Urothelium cell line (cell line): Measurements from ENCODE around the gene VHLL.

Experiments used
- DNase-seq: peaks from one replicate; pipeline ENCODE4 v3.0.0; 2011; ENCODE audit warnings: low spot score, mixed read lengths
- FAIRE-seq: peaks from 2 replicates; lab custom pipeline; 2011; peaks lifted over from hg19 to GRCh38; lab: Jason Lieb, UNC

Gene VHLL

GRCh38 chr1:156291226-156292061, 7.7 kb downstream of the VHLL start:
- no peak for DNase-seq
- no peak for FAIRE-seq

DNA sequence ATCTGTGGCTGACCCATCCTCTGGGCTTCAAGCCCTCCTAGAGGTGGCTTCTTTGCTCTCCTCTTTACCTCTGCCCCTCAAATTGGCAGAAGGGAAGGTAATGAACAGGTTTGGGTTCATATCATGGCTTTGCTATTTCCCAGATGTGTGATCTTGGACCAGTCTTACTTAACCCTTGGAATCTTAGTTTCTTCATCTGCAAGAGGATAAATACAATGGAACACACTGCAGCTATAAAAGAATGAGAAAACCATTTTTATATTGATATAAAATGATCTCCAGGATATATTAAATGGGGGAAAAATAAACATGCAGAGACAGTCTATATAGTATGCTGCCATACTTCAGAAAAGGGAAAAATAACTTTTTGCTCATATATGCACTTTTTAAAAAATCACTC, 9.2 kb downstream of the VHLL start:
- DNase-seq = no peak
- no peak for FAIRE-seq

GRCh38 chr1:156286061-156286460, 13.0 kb downstream of the VHLL start:
- DNase-seq (no peak), FAIRE-seq (no peak)

DNA sequence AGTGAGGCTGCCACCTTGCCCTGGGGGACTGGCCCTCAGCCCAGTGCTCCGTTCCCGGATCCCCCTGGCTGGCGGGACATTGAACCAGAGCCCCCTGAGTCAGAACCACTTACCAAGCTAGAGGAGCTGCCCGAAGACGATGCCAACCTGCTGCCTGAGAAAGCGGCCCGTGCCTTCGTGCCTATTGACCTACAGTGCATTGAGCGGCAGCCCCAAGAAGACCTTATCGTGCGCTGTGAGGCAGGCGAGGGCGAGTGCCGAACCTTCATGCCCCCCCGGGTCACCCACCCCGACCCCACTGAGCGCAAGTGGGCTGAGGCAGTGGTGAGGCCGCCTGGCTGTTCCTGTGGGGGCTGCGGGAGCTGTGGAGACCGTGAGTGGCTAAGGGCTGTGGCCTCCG, 13.7 kb downstream of the VHLL start:
- FAIRE-seq = no peak
- no peak for DNase-seq

DNA sequence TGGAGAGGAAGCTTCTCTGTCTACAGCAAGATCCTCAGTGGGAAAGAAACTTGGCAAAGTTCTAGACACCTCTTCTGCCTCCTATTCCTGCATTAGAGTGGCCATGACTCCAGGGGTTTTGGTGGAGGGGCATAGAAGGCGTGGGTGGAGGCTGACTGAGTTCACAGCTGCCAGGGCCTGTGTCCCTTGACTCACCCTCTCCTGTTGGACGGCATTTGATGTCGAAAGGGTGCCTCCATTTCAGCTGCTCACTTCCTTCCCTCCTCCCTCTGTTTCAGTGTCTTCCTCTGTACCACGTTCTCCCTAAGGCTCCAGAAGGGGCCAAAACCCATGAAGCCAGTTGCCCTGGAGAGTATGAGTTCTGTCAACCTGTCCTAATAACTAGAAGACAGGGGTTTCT, 14.3 kb downstream of the VHLL start:
- no peak for DNase-seq
- FAIRE-seq = no peak

GRCh38 chr1:156284112-156284511, 15.0 kb downstream of the VHLL start, which contains the start of gene TMEM79:
Gene TMEM79 (plus strand): TSS chr1:156284325. CDS start chr1:156285227, 902 bp downstream.
- DNase-seq = no peak

GRCh38 chr1:156283521-156283920, 15.6 kb downstream of the VHLL start:
- FAIRE-seq (no peak), DNase-seq (no peak)

More at GRCh38 chr1:156284112-156284511, 15.0 kb downstream of the VHLL start, which contains the start of gene TMEM79:
- FAIRE-seq = no peak

- peak; percentile 91 for FAIRE-seq
- peak; percentile 99 for DNase-seq
These were observed 16.5 kb downstream of the VHLL start, which contains the start of gene SMG5 for GRCh38 chr1:156282479-156283222. Gene SMG5 (minus strand): TSS chr1:156282825. CDS start chr1:156282680, 145 bp downstream.

DNA sequence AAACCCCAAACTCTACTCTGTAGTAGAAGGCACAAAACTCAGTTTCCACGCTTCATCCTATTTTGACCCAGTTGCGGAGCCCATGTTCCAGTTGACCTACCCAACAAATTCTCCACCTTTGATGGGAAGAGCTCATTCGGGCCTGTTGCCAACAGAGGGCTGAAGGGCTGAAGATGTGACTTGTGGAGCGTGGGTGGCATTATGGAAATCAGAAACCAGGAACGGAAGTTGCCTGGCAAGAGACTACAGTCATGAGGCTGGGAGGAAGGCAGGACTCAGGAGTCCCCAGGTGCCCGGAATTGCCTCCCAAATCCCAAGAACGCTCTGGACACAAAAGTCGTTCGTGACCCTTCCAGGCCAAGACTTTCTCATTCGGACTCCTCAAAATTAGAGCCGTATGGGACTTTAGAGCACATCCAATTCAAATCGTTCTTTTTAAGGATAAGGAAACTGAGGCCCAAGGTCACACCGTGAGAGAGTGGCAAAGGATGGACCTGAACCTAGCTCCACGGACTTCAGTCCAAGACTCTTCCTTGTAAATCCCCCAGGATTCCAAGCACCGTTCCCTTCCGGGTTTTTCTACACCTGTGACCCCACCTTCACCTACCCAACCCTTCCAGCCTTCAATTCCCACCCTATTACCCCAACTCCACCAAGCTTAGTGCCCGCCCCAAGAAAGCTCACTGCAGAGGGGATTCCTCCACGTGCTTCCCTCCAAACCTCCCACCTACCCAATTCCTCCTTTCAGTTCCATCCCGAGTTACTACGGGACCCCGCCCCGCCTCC, 17.2 kb downstream of the VHLL start:
- FAIRE-seq = no peak

DNA sequence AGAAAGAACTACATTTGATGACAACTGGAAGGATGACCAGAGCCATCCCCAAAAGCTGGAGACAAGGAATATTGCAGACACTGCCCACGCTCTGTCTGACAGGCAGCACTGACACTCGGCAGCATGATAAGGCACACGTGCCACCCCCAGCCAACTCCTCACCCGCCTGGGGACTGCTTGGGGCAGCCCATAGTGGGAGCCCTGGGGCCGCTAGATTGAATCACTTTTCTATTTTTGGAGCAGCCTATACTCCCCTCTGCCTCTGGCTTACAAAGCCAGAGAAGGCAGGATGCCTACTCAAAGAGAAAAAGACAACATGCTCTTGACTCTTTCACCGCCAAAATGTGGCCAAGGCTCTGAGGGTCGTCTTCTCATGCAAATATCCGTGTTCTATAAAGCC, 17.8 kb downstream of the VHLL start:
- no peak for FAIRE-seq
- no peak for DNase-seq

More for the DNA sequence above, 17.2 kb downstream of the VHLL start:
- DNase-seq = peak; percentile 28

GRCh38 chr1:156279837-156280236, 19.3 kb downstream of the VHLL start:
- FAIRE-seq (no peak), DNase-seq (no peak)

DNA sequence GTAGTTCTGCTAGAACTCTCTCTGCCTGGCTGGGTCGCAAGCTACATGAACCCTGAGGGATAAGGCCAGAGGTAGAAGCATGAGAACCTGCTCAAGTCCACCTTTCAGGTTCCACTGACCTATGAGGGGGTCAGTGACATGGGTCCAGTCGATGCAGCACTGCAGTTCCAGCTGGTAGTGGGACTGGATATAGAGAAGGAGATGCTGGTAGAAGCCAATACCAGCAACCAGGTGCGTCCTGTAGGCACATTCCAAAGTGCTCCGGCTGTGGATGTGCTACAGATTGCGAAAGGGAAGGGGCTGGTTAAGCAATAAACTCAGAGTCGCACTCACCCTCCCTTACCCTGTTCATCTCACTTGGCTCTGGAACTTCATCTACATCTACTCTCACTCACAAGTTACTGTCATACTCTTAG, 22.1 kb downstream of the VHLL start:
- no peak for FAIRE-seq
- DNase-seq = no peak

DNA sequence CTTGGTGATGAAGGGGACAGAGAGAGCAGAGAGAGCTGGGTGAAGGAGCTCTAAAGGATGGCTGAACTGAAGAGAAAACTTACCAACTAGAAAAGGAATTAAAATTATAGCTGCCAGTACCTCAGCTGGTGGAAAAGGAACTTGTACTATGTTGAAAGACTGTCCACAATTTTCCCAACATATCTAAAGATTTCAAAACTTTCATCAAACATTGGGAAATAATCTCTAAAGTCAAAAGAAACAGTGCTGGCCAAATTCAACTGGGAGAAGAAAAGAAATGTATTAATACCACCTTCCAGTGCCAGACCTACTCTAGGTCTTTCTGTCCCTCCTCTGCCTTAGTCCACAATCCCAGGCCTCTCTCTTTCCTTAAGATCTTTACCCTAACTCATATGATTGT, 22.6 kb downstream of the VHLL start:
- FAIRE-seq = no peak
- DNase-seq = no peak

DNA sequence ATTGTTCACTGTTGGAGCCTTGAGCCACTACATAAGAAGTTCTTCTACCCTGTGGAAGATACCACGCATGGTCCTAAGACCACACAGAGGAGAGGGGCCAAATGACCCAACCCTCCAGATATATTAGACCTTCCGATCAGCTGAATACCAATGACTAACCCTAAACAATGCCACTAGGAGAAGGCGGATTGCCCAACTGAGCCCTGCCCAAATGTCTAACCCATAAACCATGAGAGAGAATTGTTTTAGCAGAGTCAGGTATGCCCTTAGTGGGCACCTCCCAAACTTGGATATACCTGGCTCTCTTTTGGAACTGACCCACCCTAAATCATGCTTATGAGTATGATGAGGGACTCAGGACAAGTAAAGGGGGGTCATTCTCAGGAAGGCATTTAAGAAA, 28.8 kb downstream of the VHLL start:
- FAIRE-seq (no peak), DNase-seq (no peak)

GRCh38 chr1:156268336-156268735, 30.8 kb downstream of the VHLL start:
- DNase-seq = no peak

DNA sequence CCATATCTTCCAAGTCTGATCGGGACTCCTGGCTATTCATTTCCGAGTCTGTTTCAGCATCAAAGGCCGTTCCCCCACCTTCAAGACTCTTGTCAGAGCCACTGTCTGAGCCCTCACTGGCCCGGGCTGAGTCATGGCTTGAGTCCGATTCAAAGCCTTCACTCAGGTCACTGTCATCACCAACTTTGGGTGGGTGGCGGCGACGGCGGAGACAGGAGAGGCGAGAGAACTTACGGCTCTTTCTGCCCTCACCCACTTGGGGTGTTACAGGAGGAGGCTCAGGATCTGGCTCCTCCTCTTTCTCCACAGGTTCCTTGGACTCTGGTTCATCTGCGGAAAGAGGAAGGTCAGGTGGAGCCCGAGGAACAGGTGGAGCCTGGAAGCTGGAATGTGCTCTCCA, 33.1 kb downstream of the VHLL start:
- no peak for DNase-seq
- no peak for FAIRE-seq

More at GRCh38 chr1:156268336-156268735, 30.8 kb downstream of the VHLL start:
- FAIRE-seq = no peak

- no peak for FAIRE-seq
- DNase-seq = no peak
These were observed 35.8 kb downstream of the VHLL start for GRCh38 chr1:156263288-156263655.

DNA sequence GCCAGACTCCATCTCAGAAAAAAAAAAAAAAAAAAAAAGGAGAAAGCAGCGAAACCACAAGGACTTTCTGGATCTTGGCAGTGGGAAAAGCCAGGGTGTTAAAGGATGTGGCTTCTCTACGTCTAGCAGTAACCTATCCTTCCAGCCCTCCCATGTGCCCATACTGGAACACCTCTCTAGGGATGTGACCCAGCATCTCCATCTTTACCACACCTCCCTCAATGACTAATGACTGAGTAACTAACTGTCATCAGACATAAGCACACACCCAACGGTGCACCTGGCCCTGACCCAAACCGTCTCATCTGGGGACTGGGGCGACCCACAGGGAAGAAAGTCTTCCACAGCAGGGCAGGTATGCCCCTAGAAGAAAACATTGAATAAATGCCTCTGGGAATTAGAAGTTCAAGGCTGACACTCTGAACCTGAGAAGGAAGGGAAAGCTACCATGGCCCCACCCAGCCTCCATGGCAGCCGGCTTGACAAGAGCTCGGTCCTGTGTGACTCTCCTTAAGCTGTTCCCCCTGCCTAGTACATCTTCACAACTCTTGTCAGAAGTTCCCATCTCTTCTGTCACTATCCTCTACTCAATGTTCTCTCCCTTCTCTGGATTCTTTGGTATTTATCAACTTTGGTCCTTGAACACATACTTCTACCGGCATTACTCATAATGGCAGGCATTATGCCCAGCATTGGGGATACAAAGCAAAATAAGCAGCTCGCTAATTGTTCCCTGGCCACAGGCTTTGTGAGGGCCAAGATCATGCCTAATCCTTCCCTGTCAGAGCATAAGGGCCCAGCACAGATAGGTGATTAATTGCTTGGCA, 36.4 kb downstream of the VHLL start:
- FAIRE-seq (peak; percentile 35), DNase-seq (peak; percentile 62)

- no peak for FAIRE-seq
- no peak for DNase-seq
These were observed 38.2 kb downstream of the VHLL start for GRCh38 chr1:156260896-156261295.

- no peak for FAIRE-seq
- no peak for DNase-seq
These were observed 39.3 kb downstream of the VHLL start for GRCh38 chr1:156259805-156260204.
